ENCODE data around the gene EPHB6. TPM values are rescaled to one million over a fixed set of nuclear protein-coding genes. Genes with fewer than 3 reads are reported as not detected.
A peak's percentile ranks its signal among the peaks of the same experiment; 100 is the strongest.

EPHB6 gene
- polyA plus RNA-seq, 1 donor from 2014 or later: 37.6 TPM

GRCh38 chr7:142885311-142886230, 30.7 kb downstream of the EPHB6 start, which contains the start of gene TRPV6:
TRPV6 (minus strand) TSS chr7:142885745.
- peaks cover 4% of the 10 kb centered on the region for H3K27me3 Mint-ChIP-seq
- no peak within 1 kb of the TSS for H3K4me3 Mint-ChIP-seq
- no peaks in the 10 kb centered on the region for H3K36me3 Mint-ChIP-seq
- no peaks in the 10 kb centered on the region for H3K4me1 Mint-ChIP-seq
- H3K9me3 Mint-ChIP-seq: no peaks in the 10 kb centered on the region
- no peak within 1 kb of the TSS for H3K27ac Mint-ChIP-seq

- H3K9me3 Mint-ChIP-seq: no peaks in the 10 kb centered on the region
- H3K27me3 Mint-ChIP-seq: peaks cover 4% of the 10 kb centered on the region
- H3K4me1 Mint-ChIP-seq: no peaks in the 10 kb centered on the region
- no peak overlapping the region for H3K4me3 Mint-ChIP-seq
- no peaks in the 10 kb centered on the region for H3K36me3 Mint-ChIP-seq
- no peak overlapping the region for H3K27ac Mint-ChIP-seq
These were observed 32.0 kb downstream of the EPHB6 start for GRCh38 chr7:142886866-142887265.

DNA sequence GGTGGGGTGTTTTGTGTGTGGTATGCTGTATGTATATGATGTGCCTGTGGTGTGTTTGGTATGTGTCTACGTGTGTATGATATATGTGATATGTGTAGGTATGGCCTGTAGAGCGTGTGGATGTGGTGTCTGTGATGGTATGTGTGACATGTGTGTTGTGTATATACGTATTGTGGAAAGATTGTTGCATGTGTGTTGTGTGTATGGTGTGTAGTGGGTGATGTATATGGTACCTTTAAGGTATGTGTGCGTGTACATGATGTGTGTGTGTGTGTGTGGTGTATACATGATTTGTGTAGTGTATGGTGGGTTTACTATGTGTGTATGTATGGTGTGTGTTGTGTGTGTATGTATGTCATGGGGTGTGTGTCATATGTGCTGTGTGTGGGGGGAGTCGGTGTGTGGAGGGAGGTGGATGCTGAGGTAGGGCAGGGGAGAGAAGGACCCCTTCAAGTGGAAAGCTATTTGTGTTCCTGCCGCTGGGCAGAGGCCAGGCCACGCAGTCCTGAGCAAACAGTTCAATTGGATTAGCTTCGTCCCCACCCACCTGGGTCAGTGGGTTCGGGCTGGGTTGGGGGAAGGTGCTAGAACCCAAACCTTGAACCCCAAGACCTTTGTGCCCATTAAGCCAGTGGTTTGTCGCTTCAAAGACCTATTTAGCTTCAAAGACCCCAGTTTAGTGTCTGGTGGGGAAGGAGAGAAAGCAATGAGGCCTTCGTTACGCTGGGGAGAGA, 32.6 kb downstream of the EPHB6 start:
- no peaks in the 10 kb centered on the region for H3K9me3 Mint-ChIP-seq

GRCh38 chr7:142889816-142890215, 34.9 kb downstream of the EPHB6 start:
- Mint-ChIP-seq H3K4me1 (no peaks in the 10 kb centered on the region), H3K9me3 (no peaks in the 10 kb centered on the region), H3K36me3 (no peaks in the 10 kb centered on the region), H3K27ac (no peak overlapping the region), H3K27me3 (peaks cover 8% of the 10 kb centered on the region), H3K4me3 (no peak overlapping the region)

More for the DNA sequence above, 32.6 kb downstream of the EPHB6 start:
- H3K36me3 Mint-ChIP-seq: no peaks in the 10 kb centered on the region
- no peaks in the 10 kb centered on the region for H3K4me1 Mint-ChIP-seq
- H3K4me3 Mint-ChIP-seq: no peak overlapping the region
- H3K27me3 Mint-ChIP-seq: peaks cover 4% of the 10 kb centered on the region
- no peak overlapping the region for H3K27ac Mint-ChIP-seq

- Mint-ChIP-seq H3K27me3 (peaks cover 11% of the 10 kb centered on the region), H3K4me1 (no peaks in the 10 kb centered on the region)
These were observed 36.1 kb downstream of the EPHB6 start for GRCh38 chr7:142890874-142891485.

GRCh38 chr7:142891490-142892082, 36.7 kb downstream of the EPHB6 start:
- H3K36me3 Mint-ChIP-seq: no peaks in the 10 kb centered on the region
- no peak overlapping the region for H3K4me3 Mint-ChIP-seq
- no peaks in the 10 kb centered on the region for H3K9me3 Mint-ChIP-seq
- peaks cover 15% of the 10 kb centered on the region for H3K27me3 Mint-ChIP-seq
- H3K27ac Mint-ChIP-seq: no peak overlapping the region
- H3K4me1 Mint-ChIP-seq: no peaks in the 10 kb centered on the region

More at GRCh38 chr7:142890874-142891485, 36.1 kb downstream of the EPHB6 start:
- no peak overlapping the region for H3K4me3 Mint-ChIP-seq
- no peaks in the 10 kb centered on the region for H3K36me3 Mint-ChIP-seq
- H3K27ac Mint-ChIP-seq: no peak overlapping the region
- no peaks in the 10 kb centered on the region for H3K9me3 Mint-ChIP-seq

DNA sequence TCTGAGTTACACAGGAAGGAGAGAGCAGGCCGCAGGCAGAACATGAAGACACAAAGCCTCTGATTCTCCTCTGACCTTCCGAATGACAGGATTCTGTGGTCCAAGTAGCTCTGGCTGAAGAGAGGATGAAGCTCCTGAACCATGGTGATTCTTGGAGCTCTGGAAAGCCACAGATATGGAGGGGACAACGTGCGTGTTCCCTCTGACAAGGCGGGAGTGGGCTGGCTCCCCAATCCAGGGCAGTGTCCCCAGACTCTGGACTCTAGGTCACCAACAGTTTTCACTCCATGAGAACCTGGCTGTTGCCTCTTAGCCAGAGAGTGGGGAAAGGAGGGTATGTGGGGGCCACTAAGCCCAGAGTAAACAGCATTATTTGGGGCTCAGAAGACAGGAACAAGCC, 38.1 kb downstream of the EPHB6 start:
- H3K36me3 Mint-ChIP-seq: no peaks in the 10 kb centered on the region
- no peak overlapping the region for H3K4me3 Mint-ChIP-seq
- no peaks in the 10 kb centered on the region for H3K4me1 Mint-ChIP-seq
- peaks cover 24% of the 10 kb centered on the region for H3K27me3 Mint-ChIP-seq
- H3K9me3 Mint-ChIP-seq: no peaks in the 10 kb centered on the region
- H3K27ac Mint-ChIP-seq: no peak overlapping the region

GRCh38 chr7:142894112-142894984, 39.5 kb downstream of the EPHB6 start:
- H3K27ac Mint-ChIP-seq: peak overlapping the region in 1 of 3 donors; percentile 13
- no peaks in the 10 kb centered on the region for H3K36me3 Mint-ChIP-seq
- H3K9me3 Mint-ChIP-seq: no peaks in the 10 kb centered on the region
- peak overlapping the region in 1 of 4 donors; percentile 21 for H3K4me3 Mint-ChIP-seq
- H3K27me3 Mint-ChIP-seq: peaks cover 22% of the 10 kb centered on the region
- no peaks in the 10 kb centered on the region for H3K4me1 Mint-ChIP-seq

GRCh38 chr7:142894985-142895593, 40.2 kb downstream of the EPHB6 start:
- H3K27me3 Mint-ChIP-seq: peaks cover 20% of the 10 kb centered on the region
- H3K27ac Mint-ChIP-seq: no peak overlapping the region
- H3K4me1 Mint-ChIP-seq: no peaks in the 10 kb centered on the region
- H3K9me3 Mint-ChIP-seq: no peaks in the 10 kb centered on the region
- H3K36me3 Mint-ChIP-seq: no peaks in the 10 kb centered on the region
- no peak overlapping the region for H3K4me3 Mint-ChIP-seq

GRCh38 chr7:142896151-142896550, 41.3 kb downstream of the EPHB6 start:
- no peaks in the 10 kb centered on the region for H3K36me3 Mint-ChIP-seq
- H3K9me3 Mint-ChIP-seq: peaks cover 0 to 2% (median 0%) of the 10 kb centered on the region in 3 donors
- H3K27me3 Mint-ChIP-seq: peaks cover 20% of the 10 kb centered on the region
- H3K27ac Mint-ChIP-seq: peak overlapping the region in 1 of 3 donors; percentile 13
- no peak overlapping the region for H3K4me3 Mint-ChIP-seq
- no peaks in the 10 kb centered on the region for H3K4me1 Mint-ChIP-seq

DNA sequence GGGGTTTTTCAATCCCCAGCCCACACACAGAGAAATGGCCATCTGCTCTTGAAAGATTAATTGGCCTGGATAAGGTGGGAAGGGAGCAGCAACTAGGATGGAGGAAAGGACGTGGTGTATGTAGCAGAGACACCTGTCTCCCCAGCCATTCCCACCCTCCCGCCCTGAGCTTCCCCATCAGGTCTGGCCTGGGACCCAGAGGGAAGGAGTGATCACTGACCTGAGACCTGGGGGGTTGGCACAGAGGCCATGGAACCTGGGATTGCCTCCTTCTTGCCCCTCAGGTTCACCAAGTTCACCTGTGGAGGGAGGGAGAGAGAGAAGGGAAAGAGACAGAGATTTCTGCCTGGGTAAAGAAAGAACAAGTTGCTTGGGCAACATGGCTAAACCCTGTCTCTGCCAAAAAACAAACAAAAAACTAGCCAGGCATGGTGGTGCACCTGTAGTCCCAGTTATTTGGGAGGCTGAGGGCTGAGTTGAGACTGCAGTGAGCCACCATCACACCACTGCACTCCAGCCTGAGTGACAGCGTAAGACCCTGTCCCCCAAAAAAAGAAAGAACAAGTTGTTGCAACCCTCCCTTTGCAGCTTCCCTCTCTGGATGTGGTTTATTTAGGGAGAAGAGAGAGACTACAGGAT, 42.0 kb downstream of the EPHB6 start:
- Mint-ChIP-seq H3K27me3 (peaks cover 20% of the 10 kb centered on the region), H3K4me1 (no peaks in the 10 kb centered on the region), H3K36me3 (no peaks in the 10 kb centered on the region), H3K4me3 (no peak overlapping the region), H3K27ac (peak overlapping the region in 1 of 3 donors; percentile 13), H3K9me3 (peaks cover 0 to 2% (median 0%) of the 10 kb centered on the region in 3 donors)

GRCh38 chr7:142897691-142898090, 42.8 kb downstream of the EPHB6 start:
- no peak overlapping the region for H3K27ac Mint-ChIP-seq
- H3K4me1 Mint-ChIP-seq: no peaks in the 10 kb centered on the region
- peaks cover 0 to 4% (median 0%) of the 10 kb centered on the region in 3 donors for H3K9me3 Mint-ChIP-seq
- H3K27me3 Mint-ChIP-seq: peaks cover 20% of the 10 kb centered on the region
- H3K4me3 Mint-ChIP-seq: no peak overlapping the region
- no peaks in the 10 kb centered on the region for H3K36me3 Mint-ChIP-seq

DNA sequence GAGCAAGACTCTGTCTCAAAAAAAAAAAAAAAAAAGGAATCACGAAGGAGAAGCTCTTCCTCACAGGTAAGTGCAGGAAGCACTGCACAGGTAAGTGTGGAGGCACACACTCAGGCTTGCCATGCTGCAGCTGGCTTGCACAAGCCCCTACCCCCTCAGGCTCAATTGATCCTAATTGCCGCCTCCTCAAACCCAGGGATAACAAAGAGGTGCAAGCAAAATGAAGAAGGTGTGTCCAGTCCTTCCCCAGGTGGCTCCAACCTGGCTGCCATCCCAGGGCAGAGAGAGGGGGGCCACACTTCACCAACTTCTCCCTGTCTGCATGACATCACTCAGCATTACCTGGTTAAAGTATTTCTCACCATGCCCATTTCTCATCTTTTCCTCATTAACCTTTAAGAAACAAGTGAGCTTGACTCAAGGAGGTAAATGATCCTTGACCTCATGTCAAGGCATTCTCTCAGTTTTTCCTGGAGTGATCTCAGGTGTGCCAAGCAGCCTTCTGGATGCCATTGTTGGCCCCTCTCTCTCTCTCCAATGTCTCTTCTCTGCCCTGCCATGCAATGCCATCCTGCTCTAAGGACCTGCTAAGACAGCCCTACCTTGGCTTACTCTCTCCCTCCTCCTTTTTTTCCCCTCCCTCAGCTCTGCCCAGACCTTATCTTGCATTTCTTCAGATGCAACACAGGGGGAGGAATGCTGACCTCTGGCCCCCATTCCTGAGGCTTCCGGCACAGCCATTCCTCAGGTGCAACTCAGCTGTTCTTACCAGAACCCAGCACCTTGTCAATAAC, 43.7 kb downstream of the EPHB6 start:
- Mint-ChIP-seq H3K27me3 (peaks cover 18% of the 10 kb centered on the region), H3K36me3 (no peaks in the 10 kb centered on the region), H3K27ac (no peak overlapping the region), H3K9me3 (peaks cover 2 to 4% (median 4%) of the 10 kb centered on the region in 3 donors), H3K4me3 (no peak overlapping the region), H3K4me1 (no peaks in the 10 kb centered on the region)

Data from IgD-negative memory B cell (primary cell).